GM13976 (cell line): ENCODE results near the gene FCN2.

Source experiments
- DNase-seq: peaks from one replicate; pipeline ENCODE4 v3.0.0; 2012; ENCODE audit warnings: low spot score
- CTCF ChIP-seq: IDR thresholded peaks from 2 replicates; pipeline ENCODE4 v1.5.1; 2012; ENCODE audit warnings: borderline replicate concordance, mild to moderate bottlenecking; ENCODE audit not compliant: insufficient read depth; ENCODE audit errors: extremely low read depth, missing control alignments, control extremely low read depth
- in situ Hi-C: fragments of 300-500 bp; cut with MboI; formaldehyde crosslinking; loops from one replicate; pipeline ENCODE4 v1.12.0; 2022; ENCODE audit warnings: low sequenced_read_pairs, mixed read lengths, inconsistent platforms; ENCODE audit not compliant: unreplicated experiment

FCN2 gene

GRCh38 chr9:134915046-134915985 is 34.7 kb downstream of the FCN2 start:
- no peak for TF ChIP-seq CTCF
- in situ Hi-C loops, result no loop called here
- no peak for DNase-seq

GRCh38 chr9:134916161-134916665 is 35.6 kb downstream of the FCN2 start:
- DNase-seq, result no peak
- in situ Hi-C loops, result no loop called here

GRCh38 chr9:134917431-134918373 is 37.1 kb downstream of the FCN2 start, which contains the start of gene FCN1:
Gene FCN1, minus strand, starts transcription at chr9:134917912. Its CDS starts 41 bp downstream, at chr9:134917871.
- no peak for DNase-seq
- in situ Hi-C loops, result no loop called here
- TF ChIP-seq CTCF, result no peak

More at GRCh38 chr9:134916161-134916665, 35.6 kb downstream of the FCN2 start:
- no peak for TF ChIP-seq CTCF

GRCh38 chr9:134918646-134919045 is 38.0 kb downstream of the FCN2 start:
- TF ChIP-seq CTCF, result no peak
- DNase-seq, result no peak
- in situ Hi-C loops, result no loop called here

GRCh38 chr9:134919303-134919702 is 38.7 kb downstream of the FCN2 start:
- no peak for DNase-seq
- in situ Hi-C loops, result no loop called here
- TF ChIP-seq CTCF, result no peak
